Activated T-helper 1 cell treated with Interleukin-2 at 50 U/mL for 16 hours (primary cell): ENCODE measurements around the gene ZFAND2B.
A peak's percentile ranks its signal among the peaks of the same experiment; 100 is the strongest.
"Not testable (repeated sequence)": the region's sequence is repeated elsewhere in the genome, so short reads cannot be mapped to it uniquely, and the experiment has no call there.

Experiments
- DNase-seq: peaks from one replicate; pipeline ENCODE4 v3.0.0-alpha.2; 2020; ENCODE audit warnings: low read depth

ZFAND2B gene

DNA sequence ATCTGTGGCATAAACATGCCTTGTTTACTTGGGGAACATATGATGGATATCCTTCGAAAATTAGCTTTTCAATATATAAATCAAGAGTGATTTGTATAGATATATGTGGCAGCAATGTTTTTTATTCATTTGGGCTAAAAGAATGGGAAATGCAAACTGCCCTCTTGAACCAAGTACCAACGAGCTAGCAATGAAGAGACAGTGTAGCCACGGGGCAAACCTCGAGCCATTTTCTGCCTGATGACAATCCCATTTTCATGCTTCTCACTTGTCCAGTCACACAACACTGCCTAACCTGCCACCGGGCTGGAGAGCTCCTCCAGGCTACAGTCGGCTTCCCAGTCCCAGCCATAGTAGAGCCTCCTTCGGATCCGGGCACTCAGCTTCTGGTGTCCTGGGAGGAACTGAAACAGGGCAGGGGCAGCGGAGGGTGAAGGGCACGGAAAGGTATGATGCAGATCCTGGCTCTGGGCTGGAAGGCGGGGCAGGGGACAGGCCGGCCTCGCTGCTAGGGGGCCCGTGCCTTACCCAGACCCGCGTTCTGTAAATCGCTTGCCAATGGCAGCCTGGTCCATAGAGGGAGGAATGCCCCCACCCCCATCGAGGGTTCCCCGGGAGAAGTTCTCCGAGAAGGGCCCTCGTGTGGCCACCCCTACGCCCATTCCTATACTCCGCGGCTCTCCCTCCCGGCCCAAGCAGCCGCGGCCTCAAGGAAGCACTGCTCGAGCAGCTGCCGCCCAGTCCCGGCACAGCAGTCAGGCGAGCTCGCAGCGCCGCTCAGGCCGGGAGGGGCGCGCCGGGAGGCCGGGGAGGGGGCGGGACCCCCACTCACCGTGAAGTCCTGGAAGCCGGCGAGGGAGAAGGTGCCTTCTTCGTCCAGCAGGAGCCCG lies 30.4 kb upstream of the ZFAND2B start:
- no peak for DNase-seq

GRCh38 chr2:219176818-219177551 lies 29.6 kb upstream of the ZFAND2B start, which contains the start of gene CNPPD1:
CNPPD1 (minus strand) TSS chr2:219176925; CDS start chr2:219176828, 97 bp downstream.
- DNase-seq: peak; percentile 88

GRCh38 chr2:219177552-219178376 lies 28.8 kb upstream of the ZFAND2B start, which contains the start of gene RETREG2:
RETREG2 (plus strand) TSS chr2:219178275; CDS start chr2:219178353, 78 bp downstream.
- DNase-seq: peak; percentile 74

DNA sequence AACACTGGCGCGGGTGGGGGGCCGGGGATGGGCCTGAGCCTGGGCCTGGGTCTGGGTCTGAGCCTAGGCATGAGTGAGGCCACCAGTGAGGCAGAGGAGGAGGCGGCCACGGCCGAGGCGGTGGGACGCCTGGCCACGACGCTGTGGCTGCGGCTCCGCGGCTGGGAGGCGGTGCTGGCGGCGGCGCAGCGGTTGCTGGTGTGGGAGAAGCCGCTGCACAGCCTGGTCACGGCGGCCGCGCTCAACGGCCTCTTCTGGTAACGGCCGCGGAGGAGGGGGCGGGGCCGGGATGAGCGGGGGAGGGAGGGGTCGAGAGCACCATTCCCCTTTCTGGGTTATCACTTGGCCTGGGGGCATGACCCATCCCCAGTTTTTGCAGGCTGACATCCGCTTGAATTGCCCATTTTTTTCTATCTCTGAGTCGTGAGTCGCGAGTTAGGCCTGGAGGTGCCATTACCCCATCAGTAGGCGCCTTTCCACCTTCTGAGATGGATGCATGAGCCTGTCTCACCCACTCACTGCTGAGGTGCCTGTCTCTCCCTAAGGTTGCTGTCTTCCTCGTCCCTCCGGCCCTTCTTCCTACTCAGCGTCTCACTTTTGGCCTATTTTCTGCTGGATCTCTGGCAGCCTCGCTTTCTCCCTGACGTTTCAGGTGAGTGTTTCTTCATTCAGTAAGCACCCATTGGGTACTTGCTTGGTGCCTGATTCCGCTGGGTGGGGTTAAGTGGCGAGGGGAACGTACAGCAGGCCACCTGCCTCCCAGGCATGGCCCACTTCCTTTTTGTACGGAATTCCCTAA lies 28.0 kb upstream of the ZFAND2B start:
- peak; percentile 27 for DNase-seq

DNA sequence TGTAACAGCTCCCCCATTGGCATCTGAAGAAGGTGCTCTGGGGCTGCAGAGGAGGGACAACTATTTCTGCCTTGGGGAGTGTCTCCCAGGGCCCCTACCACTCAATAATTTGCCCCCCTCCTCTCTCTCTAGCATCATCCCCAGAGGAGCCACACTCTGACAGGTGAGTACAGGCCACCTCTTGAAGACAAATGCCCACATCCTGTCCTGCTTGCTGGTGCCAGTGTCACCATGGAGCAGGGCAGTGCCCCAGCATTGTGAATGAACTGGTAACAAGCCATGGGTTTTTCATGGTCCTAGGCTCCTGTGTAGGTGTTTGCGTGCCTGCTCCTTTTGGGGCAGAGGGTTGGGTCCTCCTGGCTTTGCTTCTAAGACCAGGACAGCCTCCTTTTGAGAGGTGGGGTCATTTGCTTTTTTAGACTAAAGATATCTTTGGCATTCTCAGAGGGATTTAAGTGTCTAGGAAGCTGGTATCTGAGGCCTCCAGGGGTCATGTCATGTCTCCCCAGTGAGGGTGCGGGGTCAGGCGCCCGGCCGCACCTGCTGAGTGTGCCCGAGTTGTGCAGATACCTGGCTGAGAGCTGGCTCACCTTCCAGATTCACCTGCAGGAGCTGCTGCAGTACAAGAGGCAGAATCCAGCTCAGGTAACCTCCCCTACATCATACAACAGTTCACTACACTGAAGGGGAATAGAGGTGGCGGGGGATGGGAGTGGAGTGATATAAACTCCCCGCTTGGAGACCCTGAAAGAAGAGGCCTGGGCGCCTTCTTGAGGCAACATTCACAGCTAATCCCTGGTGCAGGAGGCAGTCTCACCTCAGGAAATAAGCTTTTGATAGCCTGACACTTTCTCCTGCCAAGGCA lies 26.7 kb upstream of the ZFAND2B start:
- DNase-seq: no peak

GRCh38 chr2:219180961-219181360 lies 25.6 kb upstream of the ZFAND2B start:
- no peak for DNase-seq

GRCh38 chr2:219181531-219181930 lies 25.1 kb upstream of the ZFAND2B start:
- DNase-seq: no peak

GRCh38 chr2:219182331-219183150 lies 24.0 kb upstream of the ZFAND2B start:
- no peak for DNase-seq

GRCh38 chr2:219183151-219183772 lies 23.3 kb upstream of the ZFAND2B start:
- DNase-seq: no peak

DNA sequence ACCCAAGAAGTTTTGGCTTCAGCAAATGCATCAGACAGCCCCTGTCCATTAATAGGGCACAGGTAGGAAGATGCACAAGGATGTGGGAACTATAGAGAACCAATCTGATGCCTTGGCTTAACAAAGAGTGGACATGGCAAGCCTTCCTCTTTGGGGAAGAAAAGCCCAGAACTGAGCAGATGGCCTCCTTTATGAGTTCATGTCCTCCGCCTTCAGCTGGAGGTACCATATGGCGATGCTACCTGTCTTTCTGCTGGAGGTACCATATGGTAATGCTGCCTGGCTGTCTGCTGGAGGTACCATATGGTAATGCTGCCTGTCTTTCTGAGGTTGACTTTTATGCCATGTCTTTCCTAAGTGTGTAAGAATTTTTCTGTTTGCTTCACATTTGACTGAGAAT lies 22.5 kb upstream of the ZFAND2B start:
- DNase-seq: no peak

GRCh38 chr2:219186754-219187456 lies 19.7 kb upstream of the ZFAND2B start:
- DNase-seq: no peak

- DNase-seq: no peak
Observed at GRCh38 chr2:219197388-219197787, 9.2 kb upstream of the ZFAND2B start.

- DNase-seq: no peak
Observed at GRCh38 chr2:219198974-219199373, 7.6 kb upstream of the ZFAND2B start.

DNA sequence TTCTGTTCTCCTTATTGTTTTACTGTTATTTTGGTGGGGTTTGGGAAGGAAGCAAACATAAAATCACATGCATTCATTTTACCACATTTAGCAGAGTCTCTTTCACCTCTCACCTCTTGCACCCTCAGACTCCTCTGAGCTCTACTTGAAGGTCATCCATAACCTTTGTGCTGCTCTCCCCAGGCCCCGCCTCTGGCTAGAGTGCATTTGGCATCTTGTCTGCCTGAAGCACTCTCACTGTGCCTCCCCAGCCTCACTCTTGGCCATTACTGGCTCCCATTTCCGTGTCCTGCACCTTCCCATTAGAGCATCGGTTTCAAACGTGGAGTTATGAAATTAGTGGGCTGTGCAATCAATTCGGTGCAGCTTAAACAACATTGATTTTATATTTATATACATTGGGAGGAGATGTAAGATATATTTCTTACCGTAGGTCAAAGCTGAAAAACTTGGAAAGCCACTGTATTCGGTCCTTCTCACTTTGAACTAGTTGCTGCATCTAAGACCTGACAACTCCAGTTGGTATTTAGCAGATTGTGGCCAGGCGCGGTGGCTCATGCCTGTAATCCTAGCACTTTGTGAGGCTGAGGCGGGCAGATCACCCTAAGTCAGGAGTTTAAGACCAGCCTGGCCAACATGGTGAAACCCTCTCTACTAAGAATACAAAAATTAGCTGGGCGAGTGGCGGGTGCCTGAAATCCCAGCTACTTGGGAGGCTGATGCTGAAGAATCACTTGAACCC lies 6.9 kb upstream of the ZFAND2B start:
- no peak for DNase-seq

- not testable (repeated sequence) for DNase-seq
Observed at GRCh38 chr2:219200502-219201326, 5.9 kb upstream of the ZFAND2B start.

DNA sequence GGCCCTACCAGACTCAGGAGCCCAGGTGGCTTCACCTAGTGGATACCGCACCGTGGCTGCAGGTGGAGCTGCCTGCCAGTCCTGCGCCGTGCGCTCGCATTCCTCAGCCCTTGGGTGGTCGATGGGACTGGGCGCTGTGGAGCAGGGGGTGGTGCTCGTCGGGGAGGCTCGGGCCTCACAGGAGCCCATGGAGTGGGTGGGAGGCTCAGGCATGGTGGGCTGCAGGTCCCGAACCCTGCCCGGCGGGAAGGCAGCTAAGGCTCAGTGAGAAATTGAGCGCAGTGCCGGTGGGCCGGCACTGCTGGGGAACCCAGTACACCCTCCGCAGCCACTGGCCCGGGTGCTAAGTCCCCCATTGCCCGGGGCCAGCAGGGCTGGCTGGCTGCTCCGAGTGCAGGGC lies 5.3 kb upstream of the ZFAND2B start:
- DNase-seq: not testable (repeated sequence)
